OCI-M2 (cell line): ENCODE data around the gene MYO7A.
A peak's percentile ranks its signal among the peaks of the same experiment; 100 is the strongest.

Experiments
- DNase-seq: peaks from one replicate; lab custom pipeline; 2025; ENCODE audit not compliant: unreplicated experiment; lab: John Stamatoyannopoulos, UW

Gene MYO7A

DNA sequence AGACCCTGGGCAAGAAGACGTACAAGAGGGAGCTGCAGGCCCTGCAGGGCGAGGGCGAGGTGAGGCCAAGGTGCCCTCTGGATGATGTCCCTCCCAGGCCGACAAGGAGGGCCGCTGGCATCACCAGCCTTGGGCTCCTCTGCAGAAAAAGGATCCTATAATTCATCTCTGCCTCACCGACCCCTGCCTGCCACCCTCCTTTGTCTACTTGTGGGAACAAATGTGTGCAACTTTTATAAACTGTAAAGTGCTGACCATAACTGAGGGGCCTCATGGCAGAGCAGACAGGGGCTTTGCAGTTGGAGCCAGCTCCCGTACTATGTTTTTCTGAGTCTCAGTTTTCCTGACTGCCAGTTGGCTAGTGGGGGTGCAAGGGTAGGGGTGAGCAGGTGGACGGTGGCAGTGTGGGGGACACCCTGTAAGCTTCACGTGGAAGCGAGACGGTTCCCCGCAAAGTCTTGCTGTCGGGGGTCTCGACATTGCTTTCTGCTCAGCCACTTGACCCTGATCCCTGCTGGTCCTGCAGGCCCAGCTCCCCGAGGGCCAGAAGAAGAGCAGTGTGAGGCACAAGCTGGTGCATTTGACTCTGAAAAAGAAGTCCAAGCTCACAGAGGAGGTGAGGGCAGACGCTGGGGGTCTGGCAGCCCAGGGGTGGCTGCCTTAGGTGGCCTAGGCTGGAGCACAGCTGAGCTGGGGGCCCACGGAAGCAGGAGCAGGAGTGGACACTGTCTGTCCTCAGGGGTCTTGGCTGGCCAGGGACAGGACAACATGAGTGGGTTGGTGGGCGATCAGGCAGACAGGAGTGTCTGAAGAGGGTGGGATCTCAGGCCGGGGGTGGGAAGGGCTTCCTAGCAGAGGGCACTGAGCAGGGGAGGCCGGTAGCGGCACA, 54.7 kb downstream of the MYO7A start:
- no peak for DNase-seq

DNA sequence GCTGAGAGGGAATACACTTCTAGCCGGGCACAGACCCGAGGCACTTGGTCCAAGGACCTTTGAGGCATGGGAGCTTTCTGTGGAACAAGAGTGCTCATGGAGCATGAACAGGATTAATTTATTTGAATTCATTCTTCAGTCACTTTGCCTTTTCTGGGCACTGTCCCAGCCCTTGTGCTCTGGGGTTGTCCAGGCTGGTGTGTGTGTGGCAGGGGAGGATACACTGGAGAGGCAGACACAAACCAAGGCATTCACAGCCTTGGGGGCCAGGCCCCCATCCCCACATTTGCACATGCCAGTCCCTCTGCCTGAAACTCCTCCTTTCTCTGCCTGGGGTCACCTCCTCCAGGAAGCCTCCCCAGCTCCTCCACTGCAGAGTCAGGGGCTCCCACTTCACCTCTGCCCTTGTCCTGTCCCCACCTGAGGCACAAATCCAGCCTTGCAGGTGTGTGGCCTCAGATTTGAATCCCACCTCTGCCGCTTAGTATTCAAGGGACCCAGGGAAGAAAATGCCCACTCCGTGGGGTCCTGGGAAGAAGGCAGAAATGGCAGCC, 55.5 kb downstream of the MYO7A start:
- DNase-seq: no peak

DNA sequence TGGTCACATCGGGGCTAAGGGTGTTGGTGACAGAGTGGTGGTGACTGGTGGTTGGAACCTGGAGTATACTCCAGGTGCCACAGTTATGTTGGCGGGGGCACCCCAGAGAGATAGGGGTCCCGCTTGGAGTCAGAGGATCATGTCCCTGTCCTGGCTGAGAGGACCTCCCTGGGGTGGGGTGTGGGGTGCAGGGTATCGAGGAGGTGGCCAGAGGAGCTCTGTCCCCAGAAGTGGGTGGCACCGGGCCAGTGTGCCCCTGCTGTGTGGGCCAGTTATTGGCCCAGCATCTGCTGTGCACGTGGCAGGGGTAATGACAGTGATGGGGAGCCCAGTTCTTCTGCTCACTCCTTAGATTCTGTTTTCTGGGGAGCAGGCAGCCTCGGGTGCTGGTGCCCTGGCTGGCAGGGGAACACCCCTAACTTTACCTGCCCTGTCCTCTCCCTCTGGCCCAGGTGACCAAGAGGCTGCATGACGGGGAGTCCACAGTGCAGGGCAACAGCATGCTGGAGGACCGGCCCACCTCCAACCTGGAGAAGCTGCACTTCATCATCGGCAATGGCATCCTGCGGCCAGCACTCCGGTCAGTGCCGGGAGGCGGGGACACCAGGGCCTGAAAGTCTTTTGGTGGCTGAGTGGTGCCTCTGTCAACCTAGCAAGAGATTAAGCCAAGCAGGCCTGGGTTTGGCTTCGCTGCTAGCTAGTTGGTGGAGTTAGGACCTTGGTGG, 56.3 kb downstream of the MYO7A start:
- DNase-seq: no peak

DNA sequence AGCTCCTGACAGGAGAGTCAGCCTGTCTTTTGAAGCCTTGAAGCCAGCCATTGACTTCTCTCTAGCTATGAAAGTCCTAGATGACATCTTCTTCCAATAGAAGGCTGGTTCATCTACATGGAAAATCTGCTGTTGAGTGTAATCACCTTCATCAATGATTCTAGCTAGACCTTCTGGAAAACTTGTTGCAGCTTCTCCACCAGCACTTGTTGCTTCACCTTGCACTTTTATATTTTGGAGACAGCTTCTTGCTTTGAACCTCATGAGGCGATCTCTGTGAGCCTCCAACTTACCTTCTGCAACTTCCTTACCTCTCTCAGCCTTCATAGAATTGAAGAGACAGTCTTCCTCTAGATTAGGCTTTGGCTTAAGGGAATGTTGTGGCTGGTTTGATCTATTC, 58.3 kb downstream of the MYO7A start:
- DNase-seq: no peak

DNA sequence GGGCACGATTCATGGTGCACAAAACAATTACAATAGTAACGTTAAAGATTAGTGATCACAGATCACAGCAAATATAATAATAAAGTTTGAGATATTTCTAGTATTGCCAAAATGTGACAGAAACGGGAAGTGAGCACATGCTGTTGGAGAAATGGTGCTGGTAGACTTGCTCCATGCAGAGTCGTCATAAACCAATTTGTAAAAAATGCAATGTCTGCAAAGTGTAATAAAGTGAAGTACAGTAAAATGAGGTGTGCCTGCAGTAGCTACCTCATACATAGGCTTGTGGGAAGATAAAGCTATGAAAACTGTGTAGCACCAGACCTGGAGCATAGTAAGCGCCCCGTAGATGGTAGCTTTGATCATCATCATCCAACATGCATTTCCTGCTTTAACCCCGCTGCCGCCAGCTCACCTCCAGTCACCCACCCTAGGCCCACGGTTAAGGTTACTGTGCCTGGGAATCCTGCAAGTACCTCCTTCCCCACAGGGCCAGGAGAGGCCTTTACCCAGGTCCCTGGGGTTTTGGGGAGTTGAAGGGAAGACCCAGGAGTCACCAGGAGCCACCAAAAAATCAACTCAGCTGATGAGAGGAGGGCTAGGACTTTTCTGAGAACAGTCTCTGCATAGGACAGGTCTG, 59.2 kb downstream of the MYO7A start:
- DNase-seq: no peak

DNA sequence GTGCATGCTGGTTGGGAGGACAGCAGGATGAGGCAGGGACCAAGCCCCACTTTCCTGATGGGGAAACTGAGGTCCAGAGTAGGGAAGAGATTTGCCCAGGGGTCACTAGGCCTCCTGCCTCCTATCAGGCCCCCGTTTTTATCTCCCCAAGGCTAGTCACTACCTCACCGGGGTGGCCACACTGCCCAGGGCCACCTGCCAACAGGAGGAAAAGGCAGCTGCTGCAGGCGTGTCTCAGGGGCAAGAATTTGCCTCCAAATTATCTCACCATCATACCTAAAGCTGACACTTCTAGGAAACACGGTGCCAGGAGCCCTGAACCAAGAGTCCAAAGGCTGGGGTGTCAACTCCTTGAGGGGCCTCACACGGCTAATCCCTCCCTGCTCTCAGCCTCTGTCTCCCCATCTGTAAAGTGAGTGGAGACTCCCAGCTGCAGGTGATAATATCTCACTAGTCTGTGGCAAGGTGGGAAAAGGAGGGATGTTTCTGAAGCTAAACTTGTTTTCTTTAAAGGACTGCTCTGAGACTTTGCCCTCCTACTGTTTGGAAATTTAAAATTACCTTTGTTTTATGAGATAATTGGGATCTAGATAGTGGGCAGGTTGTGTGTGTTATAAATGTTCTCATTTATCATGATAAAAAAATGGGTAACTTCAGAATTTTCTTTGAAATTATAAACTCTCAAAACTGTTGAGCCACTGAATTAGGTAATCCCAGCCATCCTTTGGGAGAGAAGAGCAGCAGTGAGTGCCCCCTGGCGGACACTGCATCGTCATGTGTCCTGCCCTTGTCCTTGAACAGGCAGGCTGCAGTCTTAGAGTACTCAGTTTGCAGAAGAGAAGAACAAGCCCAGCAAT, 60.0 kb downstream of the MYO7A start:
- peak; percentile 53 for DNase-seq

DNA sequence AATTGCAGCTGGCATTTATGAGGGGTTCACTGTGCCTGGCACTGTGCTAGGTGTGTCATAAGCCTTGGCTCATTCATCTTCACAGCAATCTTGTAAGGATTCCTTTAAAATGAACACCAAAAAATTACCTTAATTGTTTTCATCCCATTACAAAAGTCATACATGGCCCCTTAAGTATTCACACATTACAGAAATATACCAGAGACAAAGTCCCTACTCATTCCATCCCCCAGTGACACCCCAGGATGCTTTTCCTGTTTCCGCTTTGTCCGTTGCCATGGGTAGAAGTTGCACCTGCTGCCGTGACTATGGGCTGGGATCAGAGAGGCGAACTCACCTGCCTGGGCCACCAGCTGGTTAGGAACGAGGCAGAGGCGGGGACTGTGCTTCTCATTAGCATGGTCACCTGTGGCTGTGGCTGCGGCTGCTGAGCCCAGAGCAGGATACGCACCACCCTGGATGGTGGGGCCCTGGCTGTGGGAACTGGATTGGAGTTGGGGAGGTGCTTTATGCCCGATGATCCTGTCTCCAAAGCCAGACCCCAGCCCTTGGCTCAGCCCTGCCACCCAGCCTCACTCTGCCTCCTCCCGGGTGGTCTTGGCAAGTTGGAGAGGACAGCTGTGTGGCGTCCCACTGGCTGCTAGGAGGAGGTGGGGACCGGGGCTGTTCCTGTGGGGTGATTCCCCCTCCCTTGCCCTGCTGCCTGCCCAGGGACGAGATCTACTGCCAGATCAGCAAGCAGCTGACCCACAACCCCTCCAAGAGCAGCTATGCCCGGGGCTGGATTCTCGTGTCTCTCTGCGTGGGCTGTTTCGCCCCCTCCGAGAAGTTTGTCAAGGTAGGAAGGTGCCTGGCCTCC, 60.8 kb downstream of the MYO7A start:
- DNase-seq: no peak

DNA sequence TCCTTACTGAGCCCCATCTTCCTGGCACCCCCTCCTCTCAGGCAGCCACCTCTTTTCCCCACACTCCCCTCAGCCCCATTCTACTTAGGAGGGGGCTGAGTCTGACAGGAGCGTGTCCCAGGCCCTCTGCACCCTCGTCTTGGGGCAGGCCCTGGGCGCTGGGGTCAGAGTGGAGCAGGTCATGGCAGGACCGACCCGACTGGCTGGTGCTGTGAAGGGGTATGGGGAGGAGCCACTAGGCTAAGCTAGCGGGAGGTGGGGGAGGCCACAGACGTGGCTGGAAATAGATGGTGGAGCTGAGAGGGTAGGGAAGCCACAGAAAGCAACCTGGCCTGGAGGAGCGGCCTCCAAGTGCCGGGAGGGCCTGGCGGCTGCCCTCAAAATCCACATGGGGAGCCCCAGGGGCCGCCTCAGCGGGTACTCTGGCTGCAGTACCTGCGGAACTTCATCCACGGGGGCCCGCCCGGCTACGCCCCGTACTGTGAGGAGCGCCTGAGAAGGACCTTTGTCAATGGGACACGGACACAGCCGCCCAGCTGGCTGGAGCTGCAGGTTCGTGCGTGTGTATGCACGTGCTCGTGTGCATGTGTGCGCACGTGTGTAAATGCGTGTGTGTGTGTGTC, 61.7 kb downstream of the MYO7A start:
- no peak for DNase-seq

DNA sequence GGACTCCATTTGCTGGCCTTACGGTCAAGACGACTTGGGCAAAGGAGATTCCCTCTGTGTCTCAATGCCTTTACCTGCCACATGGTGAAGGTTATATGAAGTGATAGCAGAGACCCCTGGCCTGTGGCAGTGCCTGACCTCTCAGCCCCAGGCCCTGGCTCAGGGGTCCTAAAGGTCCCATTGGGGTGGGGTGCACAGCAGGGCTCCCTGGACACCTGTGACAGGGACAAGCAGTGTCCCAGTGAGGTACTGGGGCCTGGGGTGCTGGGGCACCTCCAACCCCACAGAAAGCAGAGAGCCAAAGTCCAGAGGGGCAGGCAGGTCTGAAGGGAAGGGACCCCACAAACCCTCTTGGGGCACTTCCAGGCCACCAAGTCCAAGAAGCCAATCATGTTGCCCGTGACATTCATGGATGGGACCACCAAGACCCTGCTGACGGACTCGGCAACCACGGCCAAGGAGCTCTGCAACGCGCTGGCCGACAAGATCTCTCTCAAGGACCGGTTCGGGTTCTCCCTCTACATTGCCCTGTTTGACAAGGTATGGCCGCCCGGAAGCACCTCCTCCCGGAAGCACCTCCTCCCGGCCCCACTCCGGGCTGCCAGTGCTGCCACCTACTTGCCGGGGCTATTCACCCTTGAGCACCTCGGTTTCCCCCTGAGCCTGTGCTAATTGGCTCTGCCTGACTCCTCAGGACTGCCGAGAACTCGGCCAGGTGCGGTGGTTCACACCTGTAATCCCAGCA, 62.5 kb downstream of the MYO7A start:
- DNase-seq: no peak

DNA sequence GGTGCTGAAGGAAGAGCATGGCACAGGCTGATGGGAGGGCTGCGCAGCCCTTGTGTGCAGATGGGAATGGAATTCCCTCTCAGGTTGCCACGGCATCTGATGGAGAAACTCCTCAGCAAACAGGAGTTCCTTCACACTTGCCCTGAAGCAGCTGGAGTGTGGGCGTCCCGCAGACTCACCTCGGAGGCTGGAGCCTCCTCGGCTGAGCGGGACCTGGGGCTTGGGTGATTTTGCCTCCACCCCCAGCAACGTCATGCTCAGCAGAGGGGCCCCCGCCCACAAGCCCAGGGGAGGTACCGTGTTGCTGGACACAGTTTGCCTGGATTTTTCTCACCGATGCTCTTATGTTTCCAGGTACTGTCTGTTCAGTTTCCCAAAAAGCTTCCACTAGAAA, 63.4 kb downstream of the MYO7A start:
- no peak for DNase-seq

DNA sequence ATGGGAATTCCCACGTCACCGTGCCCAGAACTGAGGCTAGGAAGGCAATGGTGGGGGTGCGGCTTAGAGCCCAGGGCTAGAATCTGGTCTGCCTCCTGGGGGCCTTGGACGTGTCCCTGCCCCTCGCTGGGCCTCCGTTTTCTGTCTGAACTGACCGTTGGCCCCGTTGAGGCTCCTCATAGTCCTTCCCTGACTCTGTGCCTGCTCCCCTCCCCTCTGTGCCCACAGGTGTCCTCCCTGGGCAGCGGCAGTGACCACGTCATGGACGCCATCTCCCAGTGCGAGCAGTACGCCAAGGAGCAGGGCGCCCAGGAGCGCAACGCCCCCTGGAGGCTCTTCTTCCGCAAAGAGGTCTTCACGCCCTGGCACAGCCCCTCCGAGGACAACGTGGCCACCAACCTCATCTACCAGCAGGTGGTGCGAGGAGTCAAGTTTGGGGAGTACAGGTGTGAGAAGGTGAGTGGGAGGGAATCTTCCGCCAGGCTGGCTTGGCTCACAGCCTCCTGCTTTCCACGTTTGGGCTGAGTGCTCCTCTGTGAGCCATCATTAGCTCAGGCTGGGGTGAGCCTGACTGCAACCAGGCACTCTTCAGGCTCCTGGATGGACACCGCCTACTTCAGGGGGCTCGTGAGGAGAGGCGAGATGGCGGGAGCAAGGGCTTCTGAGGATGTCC, 63.9 kb downstream of the MYO7A start:
- no peak for DNase-seq

DNA sequence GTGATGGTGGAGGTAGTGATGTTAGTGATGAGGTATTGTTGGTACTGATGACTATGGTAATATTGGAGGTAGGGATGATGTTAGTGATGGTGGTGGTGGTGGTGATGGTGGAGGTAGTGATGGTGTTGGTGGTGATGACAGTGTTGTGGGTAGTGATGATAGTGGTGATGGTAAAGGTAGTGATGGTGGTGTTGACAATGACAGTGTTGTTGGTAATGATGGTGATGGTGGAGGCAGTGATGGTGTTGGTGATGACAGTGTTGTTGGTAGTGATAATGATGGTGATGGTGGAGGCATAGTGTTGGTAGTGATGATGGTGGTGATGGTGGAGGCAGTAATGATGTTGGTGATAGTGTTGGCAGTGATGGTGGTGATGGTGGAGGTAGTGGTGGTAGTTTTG, 65.1 kb downstream of the MYO7A start:
- no peak for DNase-seq

DNA sequence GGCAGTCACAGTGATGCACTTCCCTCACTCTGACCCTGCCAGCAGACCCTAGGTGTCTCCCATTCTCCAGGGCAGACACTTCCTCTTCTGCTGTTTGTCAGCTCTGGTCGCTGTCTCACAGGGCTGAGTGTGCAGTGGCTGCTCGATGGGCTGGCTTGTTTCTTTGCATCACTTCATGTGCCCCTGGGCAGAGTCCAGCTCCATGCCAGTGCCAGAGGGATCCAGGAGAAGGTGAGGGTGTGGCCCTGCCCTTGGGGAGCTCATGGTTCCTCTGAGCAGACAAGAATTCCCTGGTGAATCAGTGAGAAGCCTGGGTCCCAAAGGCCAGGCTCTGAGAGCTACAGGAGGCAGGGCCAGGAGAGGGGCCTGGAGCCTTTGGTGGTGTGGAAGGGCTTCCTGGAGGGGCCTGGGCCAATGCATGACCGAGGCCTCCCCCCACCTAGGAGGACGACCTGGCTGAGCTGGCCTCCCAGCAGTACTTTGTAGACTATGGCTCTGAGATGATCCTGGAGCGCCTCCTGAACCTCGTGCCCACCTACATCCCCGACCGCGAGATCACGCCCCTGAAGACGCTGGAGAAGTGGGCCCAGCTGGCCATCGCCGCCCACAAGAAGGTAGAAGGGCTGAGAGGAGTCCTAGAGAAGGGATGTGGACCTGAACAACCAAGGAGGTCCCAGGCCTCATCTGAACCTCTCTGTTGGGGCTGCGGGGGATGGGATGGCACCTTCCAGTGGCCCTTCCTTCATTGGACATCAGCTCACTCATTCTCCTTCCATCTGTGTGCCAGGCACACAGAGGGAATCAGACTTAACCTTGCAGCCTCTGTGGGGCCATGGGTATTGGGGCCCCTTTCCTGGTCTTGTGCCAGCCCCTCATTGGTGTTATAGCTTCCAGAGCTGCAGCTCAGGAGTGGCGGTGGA, 66.1 kb downstream of the MYO7A start:
- DNase-seq: no peak

DNA sequence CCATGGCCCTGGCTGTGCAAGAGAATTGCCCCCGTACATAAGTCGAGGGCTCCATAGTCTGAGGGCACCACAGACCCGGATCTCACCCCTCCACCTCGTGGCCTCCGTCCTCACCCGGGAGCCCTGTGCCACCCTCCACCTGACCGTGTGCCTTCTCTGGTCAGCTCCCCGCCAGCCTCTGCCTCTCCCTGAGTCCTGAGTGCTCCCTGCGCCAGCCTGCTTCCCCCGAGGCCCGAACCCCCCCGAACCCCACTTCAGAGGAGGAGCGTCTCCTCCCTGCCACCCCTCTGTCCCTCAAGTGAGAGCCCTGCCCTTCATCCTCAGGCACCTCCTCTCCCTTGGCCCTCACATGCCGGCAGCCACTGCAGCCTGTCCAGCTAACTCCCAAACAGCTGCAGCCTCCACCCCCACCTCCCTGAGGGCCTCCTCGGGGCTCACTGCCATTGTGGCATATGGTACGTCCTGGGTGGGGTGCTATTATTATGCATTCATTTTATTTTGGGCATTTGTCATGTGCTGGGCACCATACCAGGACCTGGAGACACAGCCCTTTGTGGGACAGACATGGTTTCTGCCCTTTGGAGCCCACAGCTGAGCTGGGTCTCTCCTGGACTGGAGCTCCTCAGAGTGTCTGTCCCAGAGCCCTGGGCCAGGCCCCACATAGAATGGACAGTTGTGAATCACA, 67.2 kb downstream of the MYO7A start:
- no peak for DNase-seq

DNA sequence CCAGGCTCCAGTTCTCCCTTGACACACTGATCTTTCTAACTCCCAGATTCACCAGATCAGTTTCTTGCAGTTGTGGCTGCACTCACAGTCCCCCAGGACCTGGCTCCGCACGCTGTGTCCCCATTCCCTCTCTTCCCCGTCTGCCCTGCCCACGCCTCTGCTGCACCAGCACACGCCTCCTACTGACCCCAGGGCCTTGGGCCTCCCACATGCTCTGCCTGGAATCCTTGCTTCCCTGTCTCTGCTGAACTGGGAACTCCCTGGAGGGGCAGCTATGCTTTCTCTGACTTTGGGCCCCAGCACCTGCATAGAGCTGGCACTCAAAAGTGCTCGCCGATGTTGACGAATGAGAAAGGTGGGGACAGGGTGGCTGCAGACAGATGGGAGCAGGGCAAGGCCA, 68.9 kb downstream of the MYO7A start:
- DNase-seq: no peak

DNA sequence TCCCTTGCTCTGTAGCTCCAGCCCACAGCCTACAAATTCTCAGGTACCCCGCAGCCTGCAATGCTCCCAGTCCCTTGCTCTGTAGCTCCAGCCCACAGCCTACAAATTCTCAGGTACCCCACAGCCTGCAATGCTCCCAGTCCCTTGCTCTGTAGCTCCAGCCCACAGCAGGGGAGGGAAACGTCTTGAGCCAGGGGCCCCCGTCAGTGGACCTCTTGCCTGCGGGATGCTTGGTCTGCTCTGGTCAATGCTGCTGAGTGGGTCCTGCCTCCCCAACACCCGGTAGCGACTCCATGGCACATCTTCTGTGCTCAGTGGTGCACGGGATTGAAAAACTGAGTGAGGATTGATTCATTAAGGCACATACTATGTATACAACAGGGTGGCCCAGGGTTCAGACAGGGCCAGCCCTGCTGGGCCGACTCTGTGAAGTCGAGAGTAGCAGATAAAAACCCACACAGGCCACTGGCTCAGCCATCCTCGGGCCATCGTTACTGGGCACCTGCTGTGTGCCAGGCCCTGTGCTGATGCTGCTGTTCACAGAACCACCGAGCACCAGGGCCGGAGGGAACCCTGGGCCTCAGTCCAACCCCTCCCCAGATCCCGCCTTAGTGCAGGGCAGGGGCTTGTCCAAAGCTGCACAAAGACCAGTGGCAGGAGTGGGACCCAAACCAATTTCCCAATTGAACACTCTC, 69.7 kb downstream of the MYO7A start:
- no peak for DNase-seq
